Panc1 (cell line): ENCODE results near the gene RAPSN. TPM values are rescaled to one million over a fixed set of nuclear protein-coding genes. Genes with fewer than 3 reads are reported as not detected.

Source experiments
- ATAC-seq: fragments of 200-7000 bp; cut with Tn5 transposase; 2 replicates; pipeline ENCODE4 v1.9.1; 2020; ENCODE audit warnings: mild to moderate bottlenecking, moderate library complexity
- BruUV-seq: library from RNA; stranded (reverse); fragments of 400-500 nt; replicated peaks from 2 replicates; lab custom pipeline; 2021; lab: Mats Ljungman, UMichigan
- CTCF ChIA-PET: fragments of 300-600 bp; sonication (Branson Sonifier 250); formaldehyde crosslinking; loops from one replicate; lab custom pipeline; 2022; ENCODE audit warnings: antibody characterized with exemption; lab: Charles Lee
- POLR2A ChIA-PET: fragments of 300-600 bp; sonication (Branson Sonifier 250); formaldehyde crosslinking; loops from one replicate; lab custom pipeline; 2022; ENCODE audit warnings: antibody characterized with exemption; lab: Charles Lee
- DNase-seq: peaks from one replicate; pipeline ENCODE4 v3.0.0-alpha.2; 2010; ENCODE audit warnings: low read depth, low spot score
- H3K27ac ChIP-seq: 2 replicates; pipeline ENCODE4 v1.5.1; 2011; ENCODE audit warnings: mild to moderate bottlenecking, low read length, inconsistent platforms
- H3K27me3 ChIP-seq: fragments of 200-500 bp; sonication (Bioruptor generic); 2 replicates; pipeline ENCODE4 v1.6.0; 2014; ENCODE audit warnings: low read length, inconsistent platforms; ENCODE audit not compliant: control insufficient read depth, insufficient read depth
- H3K36me3 ChIP-seq: fragments of 200-500 bp; sonication (Bioruptor generic); 2 replicates; pipeline ENCODE4 v1.5.1; 2014; ENCODE audit warnings: inconsistent platforms, mild to moderate bottlenecking, low read length, moderate library complexity; ENCODE audit not compliant: control insufficient read depth, insufficient read depth
- H3K4me1 ChIP-seq: 2 replicates; pipeline ENCODE4 v1.5.1; 2011; ENCODE audit warnings: inconsistent platforms, mild to moderate bottlenecking, low read length, moderate library complexity; ENCODE audit not compliant: control insufficient read depth, insufficient read depth
- H3K4me3 ChIP-seq, 2 experiments: 2 replicates each; pipeline ENCODE4 v1.5.1; 2011 to 2012; ENCODE audit warnings: low read depth in 2 of 2, low read length in 2 of 2, mild to moderate bottlenecking in 2 of 2, inconsistent platforms in 1 of 2, moderate library complexity in 1 of 2
- H3K9me3 ChIP-seq: fragments of 200-500 bp; sonication (Bioruptor generic); 2 replicates; pipeline ENCODE4 v1.5.1; 2014; ENCODE audit warnings: low read depth, mild to moderate bottlenecking, inconsistent platforms, low read length, moderate library complexity; ENCODE audit not compliant: control insufficient read depth, insufficient read depth
- CTCF ChIP-seq: fragments of 450-650 bp; IDR thresholded peaks from 2 replicates; pipeline ENCODE4 v1.5.1; 2017; ENCODE audit warnings: mild to moderate bottlenecking
- POLR2AphosphoS5 ChIP-seq: IDR thresholded peaks from 2 replicates; pipeline ENCODE4 v1.6.1; 2012; ENCODE audit warnings: mild to moderate bottlenecking, low read depth, low read length, moderate library complexity
- REST ChIP-seq, 2 experiments: IDR thresholded peaks; 2 replicates each; pipeline ENCODE4 v1.6.1; 2011 to 2012; ENCODE audit warnings: low read depth in 2 of 2, control low read depth in 1 of 2, low read length in 1 of 2, mild to moderate bottlenecking in 1 of 2, moderate library complexity in 1 of 2; ENCODE audit not compliant: insufficient read depth in 1 of 2
- SIN3A ChIP-seq: IDR thresholded peaks from 2 replicates; pipeline ENCODE4 v1.6.1; 2012; ENCODE audit warnings: low read depth, mild to moderate bottlenecking, low read length, moderate library complexity, borderline replicate concordance; ENCODE audit not compliant: insufficient read depth
- TCF7L2 ChIP-seq: IDR thresholded peaks from 2 replicates; pipeline ENCODE4 v1.6.1; 2011; ENCODE audit warnings: mild to moderate bottlenecking, low read depth, low read length, inconsistent platforms
- in situ Hi-C: cut with HindIII; loops from 2 replicates; pipeline ENCODE4 v1.10.0; 2016; ENCODE audit warnings: low sequenced_read_pairs, low pct_unique_long_range_greater_than_20kb
- intact Hi-C: fragments of 100-400 bp; cut with micrococcal nuclease; formaldehyde crosslinking; loops from one replicate; pipeline ENCODE4 v1.10.0; 2022; ENCODE audit not compliant: unreplicated experiment
- total RNA-seq: library from RNA; stranded (reverse); gene quantifications from one replicate; pipeline ENCODE4 v1.2.1, GENCODE V29; 2021; ENCODE audit not compliant: unreplicated experiment

Gene RAPSN
- total RNA-seq, 1 experiment from 2014 or later, result 1.8 TPM

- CTCF ChIA-PET, result interaction anchor here (1.4 kb wide), 1 partner anchor 38 kb away, joined by 5 read pairs; no protein-coding TSS in a partner anchor
- no peak; the same call in 1 of the 2 replicates for ATAC-seq
- DNase-seq, result no peak
- no peak overlapping the region for H3K27ac ChIP-seq
- intact Hi-C loops, result no loop called here
- H3K4me1 ChIP-seq, result peaks cover 34% of the 10 kb centered on the region
- TF ChIP-seq SIN3A (no peak), CTCF (peak; percentile 95)
- no peaks in the 10 kb centered on the region for H3K9me3 ChIP-seq
- no peaks in the 10 kb centered on the region for H3K27me3 ChIP-seq
- in situ Hi-C loops, result no loop called here
- POLR2A ChIA-PET, result no interaction called here
- no peaks in the 10 kb centered on the region; the same call in 1 of the 2 replicates for H3K36me3 ChIP-seq
- H3K4me3 ChIP-seq, result no peak overlapping the region
- no TSS peak for BruUV-seq
Measured at GRCh38 chr11:47411884-47412746, 36.8 kb downstream of the RAPSN start.

GRCh38 chr11:47410370-47411264 lies 38.3 kb downstream of the RAPSN start:
- POLR2A ChIA-PET, result interaction anchor here (0.6 kb wide), 2 partner anchors 12 to 26 kb away, joined by 3 to 5 read pairs; no protein-coding TSS in a partner anchor
- in situ Hi-C loops (no loop called here), intact Hi-C loops (no loop called here)
- ATAC-seq (no peak), DNase-seq (no peak)
- H3K4me1 ChIP-seq, result peaks cover 21% of the 10 kb centered on the region
- no peaks in the 10 kb centered on the region for H3K27me3 ChIP-seq
- no peaks in the 10 kb centered on the region; the same call in 1 of the 2 replicates for H3K36me3 ChIP-seq
- no TSS peak for BruUV-seq
- H3K27ac ChIP-seq, result no peak overlapping the region
- no peaks in the 10 kb centered on the region for H3K9me3 ChIP-seq
- H3K4me3 ChIP-seq, result no peak overlapping the region
- no peak for TF ChIP-seq REST (IDR thresholded peaks at IDR 0.05; ENCODE audit: insufficient read depth in 1 of 2, low read depth in 2 of 2, low read length in 1 of 2)
- no peak for TF ChIP-seq SIN3A
- no peak for TF ChIP-seq CTCF
- no peak for TF ChIP-seq TCF7L2
- TF ChIP-seq POLR2AphosphoS5, result no peak
- CTCF ChIA-PET, result interaction anchor here (0.6 kb wide), 1 partner anchor 33 kb away, joined by 13 read pairs; no protein-coding TSS in a partner anchor
